SK-N-SH treated with all-trans-retinoic acid at 6 μM for 48 hours (cell line): ENCODE data around the gene EXOSC5.

Source experiments
- ARNTL ChIP-seq: fragments of 450-650 bp; formaldehyde crosslinking; IDR thresholded peaks from 2 replicates; pipeline ENCODE4 v1.5.0; 2020; ENCODE audit warnings: low read depth, mild to moderate bottlenecking, moderate library complexity, borderline replicate concordance
- BACH2 ChIP-seq: fragments of 250-450 bp; sonication (Bioruptor Pico); IDR thresholded peaks from 2 replicates; pipeline ENCODE4 v1.9.0; 2021; ENCODE audit warnings: mild to moderate bottlenecking, borderline replicate concordance
- ZC3H10 ChIP-seq: fragments of 250-450 bp; sonication (Bioruptor Pico); IDR thresholded peaks from 2 replicates; pipeline ENCODE4 v1.5.1; 2021; ENCODE audit warnings: mild to moderate bottlenecking, moderate library complexity
- ZFP3 ChIP-seq: fragments of 250-450 bp; sonication (Bioruptor Pico); IDR thresholded peaks from 2 replicates; pipeline ENCODE4 v1.5.0; 2020; ENCODE audit warnings: mild to moderate bottlenecking, moderate library complexity
- ZFP30 ChIP-seq: fragments of 450-650 bp; formaldehyde crosslinking; IDR thresholded peaks from 2 replicates; pipeline ENCODE4 v1.5.0; 2022; ENCODE audit warnings: mild to moderate bottlenecking, moderate library complexity
- ZNF565 ChIP-seq: fragments of 450-650 bp; formaldehyde crosslinking; conservative IDR thresholded peaks from 2 replicates; pipeline ENCODE4 v1.5.0; 2020; ENCODE audit warnings: low read depth, mild to moderate bottlenecking, moderate library complexity
- ZNF70 ChIP-seq: fragments of 450-650 bp; formaldehyde crosslinking; IDR thresholded peaks from 2 replicates; pipeline ENCODE4 v1.5.0; 2020; ENCODE audit warnings: mild to moderate bottlenecking, moderate library complexity
- TF ChIP-seq, protein P1 (sequence below): fragments of 250-450 bp; sonication (Bioruptor Pico); IDR thresholded peaks from 2 replicates; pipeline ENCODE4 v1.8.0; 2020; ENCODE audit warnings: mild to moderate bottlenecking, moderate library complexity, borderline replicate concordance
- TF ChIP-seq, protein P2 (sequence below): fragments of 250-450 bp; sonication (Bioruptor Pico); IDR thresholded peaks from 2 replicates; pipeline ENCODE4 v1.5.1; 2021; ENCODE audit warnings: mild to moderate bottlenecking, moderate library complexity

DNA sequence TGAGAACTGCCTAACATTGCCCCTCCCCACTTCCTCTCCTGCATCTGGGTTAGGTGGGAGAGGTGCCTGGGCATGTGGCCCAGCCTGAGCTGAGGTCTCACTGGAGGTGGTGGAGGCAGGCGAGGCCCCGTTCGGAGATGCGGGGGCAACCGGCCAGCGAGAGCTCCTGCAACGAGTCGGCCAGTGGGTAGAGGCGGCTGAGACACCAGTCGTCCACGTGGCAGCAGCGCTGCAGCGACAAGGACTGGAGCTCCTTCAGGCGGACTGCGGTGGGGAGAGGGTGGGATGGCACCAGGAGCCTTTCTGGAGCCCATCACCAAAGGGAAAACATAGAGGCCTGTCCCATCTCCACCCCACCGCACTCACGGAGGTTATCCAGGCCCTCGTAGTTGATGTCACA, 36.0 kb upstream of the EXOSC5 start:
- TF ChIP-seq ZFP3 (no peak), ZC3H10 (CRISPR knock-in tag) (no peak), ARNTL (CRISPR knock-in tag) (no peak), ZFP30 (CRISPR knock-in tag) (no peak), BACH2 (no peak), ZNF565 (CRISPR knock-in tag) (no peak), ZNF70 (no peak)
- TF ChIP-seq, protein P1, sequence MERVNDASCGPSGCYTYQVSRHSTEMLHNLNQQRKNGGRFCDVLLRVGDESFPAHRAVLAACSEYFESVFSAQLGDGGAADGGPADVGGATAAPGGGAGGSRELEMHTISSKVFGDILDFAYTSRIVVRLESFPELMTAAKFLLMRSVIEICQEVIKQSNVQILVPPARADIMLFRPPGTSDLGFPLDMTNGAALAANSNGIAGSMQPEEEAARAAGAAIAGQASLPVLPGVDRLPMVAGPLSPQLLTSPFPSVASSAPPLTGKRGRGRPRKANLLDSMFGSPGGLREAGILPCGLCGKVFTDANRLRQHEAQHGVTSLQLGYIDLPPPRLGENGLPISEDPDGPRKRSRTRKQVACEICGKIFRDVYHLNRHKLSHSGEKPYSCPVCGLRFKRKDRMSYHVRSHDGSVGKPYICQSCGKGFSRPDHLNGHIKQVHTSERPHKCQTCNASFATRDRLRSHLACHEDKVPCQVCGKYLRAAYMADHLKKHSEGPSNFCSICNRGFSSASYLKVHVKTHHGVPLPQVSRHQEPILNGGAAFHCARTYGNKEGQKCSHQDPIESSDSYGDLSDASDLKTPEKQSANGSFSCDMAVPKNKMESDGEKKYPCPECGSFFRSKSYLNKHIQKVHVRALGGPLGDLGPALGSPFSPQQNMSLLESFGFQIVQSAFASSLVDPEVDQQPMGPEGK (CRISPR knock-in tag), result no peak
- TF ChIP-seq, protein P2, sequence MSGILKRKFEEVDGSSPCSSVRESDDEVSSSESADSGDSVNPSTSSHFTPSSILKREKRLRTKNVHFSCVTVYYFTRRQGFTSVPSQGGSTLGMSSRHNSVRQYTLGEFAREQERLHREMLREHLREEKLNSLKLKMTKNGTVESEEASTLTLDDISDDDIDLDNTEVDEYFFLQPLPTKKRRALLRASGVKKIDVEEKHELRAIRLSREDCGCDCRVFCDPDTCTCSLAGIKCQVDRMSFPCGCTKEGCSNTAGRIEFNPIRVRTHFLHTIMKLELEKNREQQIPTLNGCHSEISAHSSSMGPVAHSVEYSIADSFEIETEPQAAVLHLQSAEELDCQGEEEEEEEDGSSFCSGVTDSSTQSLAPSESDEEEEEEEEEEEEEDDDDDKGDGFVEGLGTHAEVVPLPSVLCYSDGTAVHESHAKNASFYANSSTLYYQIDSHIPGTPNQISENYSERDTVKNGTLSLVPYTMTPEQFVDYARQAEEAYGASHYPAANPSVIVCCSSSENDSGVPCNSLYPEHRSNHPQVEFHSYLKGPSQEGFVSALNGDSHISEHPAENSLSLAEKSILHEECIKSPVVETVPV (CRISPR knock-in tag), result no peak
